K562 (cell line): ENCODE data around the gene CAB39. TPM values are rescaled to one million over a fixed set of nuclear protein-coding genes. Genes with fewer than 3 reads are reported as not detected.

Source experiments
- CBFA2T2 ChIP-seq: fragments of 450-650 bp; conservative IDR thresholded peaks from 2 replicates; pipeline ENCODE4 v1.6.1; 2017; ENCODE audit warnings: mild to moderate bottlenecking
- EZH2 ChIP-seq: IDR thresholded peaks from 2 replicates; pipeline ENCODE4 v1.6.1; 2012; ENCODE audit warnings: low read depth, mild to moderate bottlenecking, inconsistent platforms, low read length, borderline replicate concordance
- NR1H2 ChIP-seq: sonication (generic); formaldehyde crosslinking; IDR thresholded peaks from 2 replicates; pipeline ENCODE4 v1.4.0; 2020; ENCODE audit warnings: mild to moderate bottlenecking, missing genetic modification reagents
- PCBP1 ChIP-seq: fragments of 200-400 bp; formaldehyde crosslinking; IDR thresholded peaks from 2 replicates; pipeline ENCODE4 v1.6.1; 2018; ENCODE audit warnings: mild to moderate bottlenecking, low read depth, low read length; ENCODE audit not compliant: poor library complexity, severe bottlenecking
- PHB2 ChIP-seq: fragments of 450-650 bp; IDR thresholded peaks from 2 replicates; pipeline ENCODE4 v1.6.1; 2017; ENCODE audit warnings: low read depth
- PPARD ChIP-seq: fragments of 250-450 bp; sonication (Bioruptor Pico); IDR thresholded peaks from 2 replicates; pipeline ENCODE4 v1.8.0; 2022; ENCODE audit warnings: inconsistent platforms, mild to moderate bottlenecking, moderate library complexity
- RNF2 ChIP-seq: sonication (generic); IDR thresholded peaks from 2 replicates; pipeline ENCODE4 v1.6.1; 2016
- TAF15 ChIP-seq: fragments of 200-400 bp; formaldehyde crosslinking; IDR thresholded peaks from 2 replicates; pipeline ENCODE4 v1.6.1; 2017; ENCODE audit warnings: mild to moderate bottlenecking, low read depth, low read length, moderate library complexity
- ZBTB17 ChIP-seq: fragments of 450-650 bp; formaldehyde crosslinking; IDR thresholded peaks from 2 replicates; pipeline ENCODE4 v1.4.0; 2020; ENCODE audit warnings: mild to moderate bottlenecking
- polyA plus RNA-seq, 8 experiments: library from polyadenylated mRNA; depleted of rRNA in 4 of 8; stranded (reverse) in 5 of 8; unstranded in 3 of 8; fragments of >200 nt; fragmentation: Nextera tagmentation in 2 of 8; fragmentation: Illumina TruSeq in 1 of 8; extraction: Ambion mirVana in 2 of 8; extraction: Trizol in 1 of 8; gene quantifications; 2 replicates each; pipeline versions ENCODE4 v1.2.1 to v1.2.3, GENCODE V29; 2011 to 2014; ENCODE audit warnings: inconsistent platforms in 1 of 8, missing spikeins in 1 of 8
- total RNA-seq, 7 experiments: library from RNA; depleted of rRNA in 6 of 7; stranded (reverse); fragments of >200 nt in 6 of 7; fragmentation: Illumina TruSeq in 2 of 7; extraction: Trizol in 2 of 7; gene quantifications; 2 replicates each; pipeline versions ENCODE4 v1.2.1 to v1.2.3, GENCODE V29; 2011 to 2021; ENCODE audit warnings: low replicate concordance in 1 of 7
- TF ChIP-seq, protein P1 (sequence below), 2 experiments: fragments of 450-650 bp in 1 of 2; sonication (generic) in 1 of 2; formaldehyde crosslinking in 1 of 2; IDR thresholded peaks; 2 replicates each; pipeline versions ENCODE4 v1.7.1 to v1.9.0; 2016 to 2022; ENCODE audit warnings: inconsistent platforms in 1 of 2, mild to moderate bottlenecking in 1 of 2, missing genetic modification reagents in 1 of 2
- TF ChIP-seq, protein P2 (sequence below), 2 experiments: fragments of 450-650 bp in 1 of 2; sonication (generic) in 1 of 2; formaldehyde crosslinking; conservative IDR thresholded peaks; 2 replicates each; pipeline versions ENCODE4 v1.4.0 to v1.8.1; 2020 to 2022; ENCODE audit warnings: mild to moderate bottlenecking in 1 of 2, missing genetic modification reagents in 1 of 2

CAB39 gene
- total and polyA plus RNA-seq, 9 of the 15 experiments (the other 6 are each of a cell fraction or from before 2014, with no cell fraction given) = 27.2 to 94.4 (median 70.1) TPM

DNA sequence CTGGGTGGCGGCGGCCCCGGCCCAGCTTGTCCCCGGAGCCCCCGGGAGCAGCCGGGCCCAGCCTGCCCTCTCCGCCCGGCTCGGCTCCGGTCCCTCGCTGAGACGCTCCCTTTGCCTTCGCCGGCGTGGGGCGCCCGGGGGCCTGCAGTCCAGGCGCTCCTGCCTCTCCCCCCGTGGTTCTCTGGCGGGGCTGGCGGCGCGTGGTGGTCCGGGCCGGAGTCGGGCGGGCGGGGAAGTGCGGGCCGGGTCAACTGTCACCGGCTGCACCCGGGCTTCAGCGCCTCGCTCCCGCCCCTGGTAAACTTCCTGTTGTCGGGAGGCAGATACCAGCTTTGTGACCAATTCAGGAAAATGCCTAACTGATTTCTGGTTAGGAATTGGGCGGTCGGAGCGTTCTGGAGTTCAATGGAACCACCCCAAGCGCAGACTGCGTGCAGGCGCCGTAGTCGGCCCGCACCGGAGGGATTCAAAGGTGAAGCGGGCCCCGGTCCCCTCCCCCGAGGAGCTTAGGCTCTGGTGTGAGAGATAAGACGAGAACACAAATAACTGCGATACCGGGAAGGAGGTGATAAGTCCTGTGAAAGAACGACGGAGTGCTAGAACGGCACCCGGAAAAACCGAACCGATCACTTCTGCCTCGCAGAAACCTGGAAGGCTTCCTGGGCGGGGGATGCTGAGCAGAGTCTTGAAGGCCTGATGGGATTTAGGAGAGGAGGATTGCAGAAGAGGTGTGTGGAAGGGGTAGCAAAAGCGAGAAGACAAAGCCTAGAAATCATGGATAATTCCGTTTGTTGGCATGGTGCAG, 891 bp downstream of the CAB39 start (continued):
- TF ChIP-seq, protein P1, sequence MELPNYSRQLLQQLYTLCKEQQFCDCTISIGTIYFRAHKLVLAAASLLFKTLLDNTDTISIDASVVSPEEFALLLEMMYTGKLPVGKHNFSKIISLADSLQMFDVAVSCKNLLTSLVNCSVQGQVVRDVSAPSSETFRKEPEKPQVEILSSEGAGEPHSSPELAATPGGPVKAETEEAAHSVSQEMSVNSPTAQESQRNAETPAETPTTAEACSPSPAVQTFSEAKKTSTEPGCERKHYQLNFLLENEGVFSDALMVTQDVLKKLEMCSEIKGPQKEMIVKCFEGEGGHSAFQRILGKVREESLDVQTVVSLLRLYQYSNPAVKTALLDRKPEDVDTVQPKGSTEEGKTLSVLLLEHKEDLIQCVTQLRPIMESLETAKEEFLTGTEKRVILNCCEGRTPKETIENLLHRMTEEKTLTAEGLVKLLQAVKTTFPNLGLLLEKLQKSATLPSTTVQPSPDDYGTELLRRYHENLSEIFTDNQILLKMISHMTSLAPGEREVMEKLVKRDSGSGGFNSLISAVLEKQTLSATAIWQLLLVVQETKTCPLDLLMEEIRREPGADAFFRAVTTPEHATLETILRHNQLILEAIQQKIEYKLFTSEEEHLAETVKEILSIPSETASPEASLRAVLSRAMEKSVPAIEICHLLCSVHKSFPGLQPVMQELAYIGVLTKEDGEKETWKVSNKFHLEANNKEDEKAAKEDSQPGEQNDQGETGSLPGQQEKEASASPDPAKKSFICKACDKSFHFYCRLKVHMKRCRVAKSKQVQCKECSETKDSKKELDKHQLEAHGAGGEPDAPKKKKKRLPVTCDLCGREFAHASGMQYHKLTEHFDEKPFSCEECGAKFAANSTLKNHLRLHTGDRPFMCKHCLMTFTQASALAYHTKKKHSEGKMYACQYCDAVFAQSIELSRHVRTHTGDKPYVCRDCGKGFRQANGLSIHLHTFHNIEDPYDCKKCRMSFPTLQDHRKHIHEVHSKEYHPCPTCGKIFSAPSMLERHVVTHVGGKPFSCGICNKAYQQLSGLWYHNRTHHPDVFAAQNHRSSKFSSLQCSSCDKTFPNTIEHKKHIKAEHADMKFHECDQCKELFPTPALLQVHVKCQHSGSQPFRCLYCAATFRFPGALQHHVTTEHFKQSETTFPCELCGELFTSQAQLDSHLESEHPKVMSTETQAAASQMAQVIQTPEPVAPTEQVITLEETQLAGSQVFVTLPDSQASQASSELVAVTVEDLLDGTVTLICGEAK (IDR thresholded peaks at IDR 0.05) = peak; percentile 50; the same call in 1 of the 2 replicates
- TF ChIP-seq, protein P1 (CRISPR knock-in tag; IDR thresholded peaks at IDR 0.05) = no peak
- TF ChIP-seq RNF2 (peak; percentile 59; the same call in 1 of the 2 replicates), NR1H2 (0 out of 2 replicates have a peak, but pooled peaks have one; percentile 44), PCBP1 (peak; percentile 34), PPARD (no peak), TAF15 (no peak), ZBTB17 (peak; percentile 72), EZH2 (no peak), CBFA2T2 (peak; percentile 89), PHB2 (0 out of 2 replicates have a peak, but pooled peaks have one; percentile 33)
- TF ChIP-seq, protein P2, sequence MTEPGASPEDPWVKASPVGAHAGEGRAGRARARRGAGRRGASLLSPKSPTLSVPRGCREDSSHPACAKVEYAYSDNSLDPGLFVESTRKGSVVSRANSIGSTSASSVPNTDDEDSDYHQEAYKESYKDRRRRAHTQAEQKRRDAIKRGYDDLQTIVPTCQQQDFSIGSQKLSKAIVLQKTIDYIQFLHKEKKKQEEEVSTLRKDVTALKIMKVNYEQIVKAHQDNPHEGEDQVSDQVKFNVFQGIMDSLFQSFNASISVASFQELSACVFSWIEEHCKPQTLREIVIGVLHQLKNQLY (CRISPR knock-in tag; conservative IDR thresholded peaks at IDR 0.05) = no peak
